Mucosa of stomach (tissue), 1 donor: ENCODE results near the gene CSMD2.

Source experiments
- H3K27me3 ChIP-seq: one replicate; pipeline ENCODE4 v1.7.0; 2013; ENCODE audit warnings: mild to moderate bottlenecking, low read length; ENCODE audit not compliant: control insufficient read depth, insufficient read depth
- H3K36me3 ChIP-seq: one replicate; pipeline ENCODE4 v1.7.0; 2013; ENCODE audit warnings: low read length; ENCODE audit not compliant: control insufficient read depth, insufficient read depth
- H3K4me1 ChIP-seq: one replicate; pipeline ENCODE4 v1.7.0; 2013; ENCODE audit warnings: mild to moderate bottlenecking, low read length; ENCODE audit not compliant: control insufficient read depth, insufficient read depth
- H3K4me3 ChIP-seq: one replicate; pipeline ENCODE4 v1.7.0; 2013; ENCODE audit warnings: low read length
- H3K9ac ChIP-seq: one replicate; pipeline ENCODE4 v1.7.0; 2013; ENCODE audit warnings: mild to moderate bottlenecking, low read length, moderate library complexity
- H3K9me3 ChIP-seq: one replicate; pipeline ENCODE4 v1.7.0; 2013; ENCODE audit warnings: mild to moderate bottlenecking, low read length, moderate library complexity; ENCODE audit not compliant: control insufficient read depth
- donor health status: Pancreatic carcinoma.

Gene CSMD2

DNA sequence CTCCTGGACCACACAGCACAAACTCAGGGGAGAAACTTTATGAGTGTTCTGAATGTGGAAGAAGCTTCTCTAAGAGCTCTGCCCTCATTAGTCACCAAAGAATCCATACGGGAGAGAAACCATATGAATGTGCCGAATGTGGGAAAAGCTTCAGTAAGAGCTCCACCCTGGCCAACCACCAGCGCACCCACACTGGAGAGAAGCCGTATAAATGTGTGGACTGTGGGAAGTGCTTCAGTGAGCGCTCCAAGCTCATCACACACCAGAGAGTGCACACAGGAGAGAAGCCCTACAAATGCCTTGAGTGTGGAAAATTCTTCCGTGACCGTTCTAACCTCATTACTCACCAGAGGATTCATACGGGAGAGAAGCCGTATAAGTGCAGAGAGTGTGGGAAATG lies 670.1 kb downstream of the CSMD2 start:
- Histone ChIP-seq H3K4me1 (no peaks in the 10 kb centered on the region), H3K36me3 (peaks cover 20% of the 10 kb centered on the region), H3K9me3 (peaks cover 21% of the 10 kb centered on the region), H3K4me3 (no peak overlapping the region), H3K9ac (no peak overlapping the region), H3K27me3 (no peaks in the 10 kb centered on the region)

DNA sequence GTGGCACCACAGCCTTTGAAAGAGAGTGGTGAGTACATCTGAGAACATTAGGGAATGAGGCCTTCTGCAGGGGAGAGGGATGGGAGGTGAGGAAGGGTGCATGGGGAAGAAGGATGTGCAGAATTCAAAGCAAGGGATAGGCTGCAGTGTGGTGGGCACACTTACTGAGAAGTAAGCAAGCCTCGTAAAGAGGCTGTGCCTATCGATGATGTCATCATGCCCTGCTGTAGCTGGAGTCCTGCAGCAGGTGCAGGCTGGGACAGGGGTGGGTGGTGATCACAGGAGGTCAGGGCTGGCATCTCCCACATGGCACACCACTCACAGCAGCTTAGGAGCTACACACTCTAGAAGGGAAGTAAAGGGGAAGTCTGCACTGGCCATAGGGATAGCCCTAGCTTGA lies 676.4 kb downstream of the CSMD2 start:
- no peak overlapping the region for H3K9ac ChIP-seq
- H3K36me3 ChIP-seq, result peaks cover 15% of the 10 kb centered on the region

DNA sequence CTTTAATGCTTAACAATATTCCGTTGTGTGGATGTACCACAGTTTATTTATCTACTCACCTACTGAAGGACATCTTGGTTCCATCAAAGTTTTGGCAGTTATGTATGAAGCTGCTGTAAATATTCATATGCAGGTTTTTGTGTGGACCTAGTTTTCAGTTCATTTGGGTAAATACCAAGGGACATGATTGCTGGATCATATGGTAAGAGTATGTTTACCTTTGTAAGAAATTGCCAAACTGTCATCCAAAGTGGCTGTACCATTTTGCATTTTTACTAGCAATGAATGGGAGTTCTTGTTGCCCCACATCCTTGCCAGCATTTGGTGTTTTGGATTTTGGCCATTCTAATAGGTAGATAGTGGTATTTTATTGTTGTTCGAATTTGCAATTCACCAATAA lies 682.6 kb downstream of the CSMD2 start:
- Histone ChIP-seq H3K9me3 (no peaks in the 10 kb centered on the region), H3K4me3 (no peak overlapping the region), H3K9ac (no peak overlapping the region), H3K27me3 (no peaks in the 10 kb centered on the region), H3K4me1 (no peaks in the 10 kb centered on the region), H3K36me3 (no peaks in the 10 kb centered on the region)

More for the DNA sequence above, 676.4 kb downstream of the CSMD2 start:
- H3K27me3 ChIP-seq, result no peaks in the 10 kb centered on the region
- no peak overlapping the region for H3K4me3 ChIP-seq
- H3K4me1 ChIP-seq, result no peaks in the 10 kb centered on the region
- H3K9me3 ChIP-seq, result peaks cover 5% of the 10 kb centered on the region

DNA sequence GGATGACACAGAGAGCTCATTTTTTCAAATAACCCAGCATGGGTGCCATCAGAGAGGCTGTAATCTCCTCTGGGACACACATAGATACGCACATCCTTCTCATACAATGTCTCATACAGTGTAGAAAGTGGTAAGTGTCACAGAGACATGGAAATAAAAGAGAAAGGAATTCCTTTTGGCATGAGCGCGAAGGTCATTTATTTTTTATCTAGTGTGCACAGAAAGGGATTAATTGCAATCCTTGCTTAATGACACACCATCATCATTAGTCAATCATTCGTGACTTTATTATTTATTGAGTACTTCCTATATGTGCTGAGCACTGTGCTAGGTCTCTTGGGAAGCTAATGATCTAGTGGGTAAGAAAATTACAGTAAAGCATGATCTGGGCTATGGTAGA lies 687.6 kb downstream of the CSMD2 start:
- Histone ChIP-seq H3K36me3 (no peaks in the 10 kb centered on the region), H3K27me3 (no peaks in the 10 kb centered on the region), H3K9me3 (no peaks in the 10 kb centered on the region), H3K4me3 (no peak overlapping the region), H3K4me1 (peaks cover 5% of the 10 kb centered on the region), H3K9ac (no peak overlapping the region)

DNA sequence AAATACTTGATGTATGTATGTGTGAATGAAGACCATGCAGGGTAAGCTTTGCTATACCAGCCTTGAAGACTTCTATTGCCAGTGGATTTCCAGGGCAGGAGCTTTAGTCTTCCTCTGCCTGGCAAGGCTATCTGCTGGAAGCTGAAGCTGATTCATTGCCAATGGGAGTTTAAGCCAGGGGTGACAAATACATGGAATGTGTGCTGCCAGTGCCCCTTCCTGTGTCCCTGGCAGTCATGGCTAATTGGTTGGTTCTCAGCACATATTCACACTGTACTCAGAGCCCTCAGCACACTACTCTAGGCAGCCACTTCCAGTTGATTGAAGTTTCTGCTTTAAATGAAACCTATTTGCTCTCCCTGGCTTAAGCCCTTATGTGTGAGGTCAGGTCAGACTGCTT lies 691.1 kb downstream of the CSMD2 start:
- no peaks in the 10 kb centered on the region for H3K27me3 ChIP-seq
- H3K9me3 ChIP-seq, result no peaks in the 10 kb centered on the region
- H3K4me3 ChIP-seq, result no peak overlapping the region
- peaks cover 12% of the 10 kb centered on the region for H3K4me1 ChIP-seq
- no peaks in the 10 kb centered on the region for H3K36me3 ChIP-seq
- no peak overlapping the region for H3K9ac ChIP-seq

DNA sequence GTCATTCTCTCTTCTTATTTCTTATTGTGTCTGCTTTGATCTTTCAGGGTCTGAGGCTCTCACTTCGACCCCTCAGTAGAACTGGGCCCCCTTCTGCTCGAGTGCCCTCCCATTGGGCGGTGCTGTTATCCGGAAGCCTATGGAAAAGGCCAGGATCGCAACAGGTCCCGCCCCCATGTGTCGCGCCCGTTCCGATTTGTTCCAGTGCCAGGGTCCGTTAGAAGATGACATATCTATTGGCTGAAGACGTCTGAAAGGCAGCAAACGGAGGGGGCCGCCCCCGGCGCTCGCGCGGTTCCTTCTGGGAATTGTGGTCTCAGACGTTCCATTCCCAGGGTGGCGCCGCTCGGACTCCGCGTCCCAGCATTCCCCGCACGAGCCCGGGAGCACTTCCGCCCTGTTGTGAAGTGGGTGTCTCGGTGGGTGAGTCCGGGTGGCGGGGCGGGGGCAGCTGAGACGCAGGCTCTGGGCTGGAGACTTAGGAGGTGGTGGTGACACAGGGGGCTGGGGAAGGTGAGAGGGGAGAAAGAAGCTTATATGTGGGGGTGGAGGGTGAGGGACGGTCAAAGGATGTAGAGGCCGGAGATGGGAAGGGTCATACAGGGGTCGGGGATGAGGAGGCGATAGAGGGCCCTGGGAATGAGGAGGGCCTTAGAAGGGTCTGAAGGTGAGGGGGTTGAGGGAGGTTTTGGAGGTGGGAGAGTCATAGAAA lies 692.6 kb downstream of the CSMD2 start, which contains the start of gene ZSCAN20:
TSS of gene ZSCAN20 (plus strand) at position 377 of the 712 bp plus-strand sequence. CDS start 6,644 bp downstream, outside the sequence.
- Histone ChIP-seq H3K36me3 (no peaks in the 10 kb centered on the region), H3K9ac (peak within 1 kb of the TSS; percentile 84), H3K4me3 (peak within 1 kb of the TSS; percentile 78), H3K4me1 (peaks cover 12% of the 10 kb centered on the region), H3K27me3 (no peaks in the 10 kb centered on the region), H3K9me3 (no peaks in the 10 kb centered on the region)

DNA sequence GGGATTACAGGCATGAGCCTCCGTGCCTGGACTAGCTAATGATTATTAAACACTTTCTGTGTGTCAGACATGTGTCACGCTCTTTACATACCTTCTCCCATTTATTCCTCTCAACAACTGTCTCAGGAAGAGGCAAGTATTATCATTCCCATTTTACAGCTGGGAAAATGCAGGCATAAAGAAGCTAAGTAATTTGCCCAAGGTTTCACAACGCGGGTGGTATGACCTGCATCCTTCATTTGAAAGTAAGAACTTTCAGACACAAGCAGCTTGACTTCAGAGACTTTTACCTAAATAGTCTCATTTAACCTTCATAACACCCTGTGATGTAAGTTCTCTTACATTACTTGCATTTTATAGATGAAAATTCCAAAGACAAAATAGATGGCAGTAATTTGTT lies 693.6 kb downstream of the CSMD2 start:
- Histone ChIP-seq H3K9ac (no peak overlapping the region), H3K4me3 (no peak overlapping the region), H3K36me3 (no peaks in the 10 kb centered on the region), H3K9me3 (no peaks in the 10 kb centered on the region), H3K27me3 (no peaks in the 10 kb centered on the region), H3K4me1 (peaks cover 12% of the 10 kb centered on the region)

DNA sequence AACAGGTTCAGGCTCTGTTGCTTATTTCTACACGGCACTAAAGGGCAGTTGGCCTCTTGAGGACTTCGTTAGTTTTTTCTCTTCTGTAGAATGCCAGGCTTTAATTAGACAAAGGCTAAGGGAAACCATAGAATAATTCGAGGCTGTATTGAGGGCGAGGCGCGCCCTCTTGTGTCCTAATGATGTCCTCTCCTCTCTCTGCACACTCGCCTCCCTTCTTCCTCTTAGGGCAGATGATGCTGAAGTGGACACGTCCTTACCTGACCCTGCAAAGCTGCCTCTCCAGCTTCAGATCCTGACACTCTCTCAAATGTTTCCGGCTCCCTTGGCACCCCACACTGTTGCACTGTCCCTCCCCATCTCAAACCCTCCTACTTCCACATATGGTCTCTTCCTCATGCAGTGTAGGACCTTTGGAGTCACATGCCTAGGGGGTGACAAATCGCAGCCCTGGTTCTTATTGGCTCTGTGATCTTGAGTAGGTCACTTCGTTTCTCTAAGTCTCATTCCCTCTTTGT lies 694.5 kb downstream of the CSMD2 start:
- Histone ChIP-seq H3K9ac (no peak overlapping the region), H3K4me1 (peaks cover 12% of the 10 kb centered on the region), H3K9me3 (no peaks in the 10 kb centered on the region), H3K4me3 (no peak overlapping the region), H3K36me3 (no peaks in the 10 kb centered on the region), H3K27me3 (no peaks in the 10 kb centered on the region)

DNA sequence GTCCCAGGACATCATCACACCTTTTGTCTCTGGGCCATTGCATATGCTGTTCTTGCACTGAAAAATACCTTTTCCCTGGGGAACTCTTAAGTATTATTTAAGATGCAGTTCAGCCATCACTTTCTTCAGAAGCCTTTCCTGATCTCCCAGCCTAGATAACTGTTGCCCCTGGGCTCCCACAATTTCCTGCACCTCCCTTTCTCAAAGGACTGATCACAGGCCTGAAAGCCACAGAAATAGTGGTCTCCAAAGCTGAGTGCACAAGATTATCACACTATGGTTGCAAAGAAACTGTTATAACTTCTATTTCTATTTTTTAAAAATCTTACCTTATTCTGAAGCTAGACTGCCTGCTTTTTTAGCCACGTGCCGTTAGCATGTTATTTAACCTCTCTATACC lies 695.3 kb downstream of the CSMD2 start:
- H3K36me3 ChIP-seq, result no peaks in the 10 kb centered on the region
- peaks cover 12% of the 10 kb centered on the region for H3K4me1 ChIP-seq
- no peaks in the 10 kb centered on the region for H3K9me3 ChIP-seq
- no peak overlapping the region for H3K9ac ChIP-seq
- no peaks in the 10 kb centered on the region for H3K27me3 ChIP-seq
- H3K4me3 ChIP-seq, result no peak overlapping the region

DNA sequence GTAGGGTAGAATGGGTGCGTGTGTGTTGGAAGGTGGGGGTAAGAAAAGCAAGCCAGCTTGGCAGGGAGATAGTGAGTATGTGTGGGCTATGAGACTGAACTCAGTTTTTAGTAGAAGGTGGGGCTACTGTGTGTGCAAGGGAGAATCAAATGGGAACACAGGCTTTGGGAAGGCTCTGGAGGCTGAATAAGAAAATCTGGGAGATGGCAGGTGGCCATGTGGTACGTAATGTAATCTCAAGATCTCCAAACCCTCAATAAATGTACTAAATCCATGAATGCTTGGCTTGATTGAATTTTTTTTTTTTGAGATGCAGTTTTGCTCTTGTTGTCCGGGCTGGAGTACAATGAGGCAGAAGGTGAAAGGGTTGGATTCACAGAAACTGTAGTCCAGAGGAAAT lies 696.1 kb downstream of the CSMD2 start:
- H3K9ac ChIP-seq, result no peak overlapping the region
- H3K4me1 ChIP-seq, result peaks cover 12% of the 10 kb centered on the region
- no peaks in the 10 kb centered on the region for H3K9me3 ChIP-seq
- H3K27me3 ChIP-seq, result no peaks in the 10 kb centered on the region
- H3K4me3 ChIP-seq, result no peak overlapping the region
- H3K36me3 ChIP-seq, result no peaks in the 10 kb centered on the region

DNA sequence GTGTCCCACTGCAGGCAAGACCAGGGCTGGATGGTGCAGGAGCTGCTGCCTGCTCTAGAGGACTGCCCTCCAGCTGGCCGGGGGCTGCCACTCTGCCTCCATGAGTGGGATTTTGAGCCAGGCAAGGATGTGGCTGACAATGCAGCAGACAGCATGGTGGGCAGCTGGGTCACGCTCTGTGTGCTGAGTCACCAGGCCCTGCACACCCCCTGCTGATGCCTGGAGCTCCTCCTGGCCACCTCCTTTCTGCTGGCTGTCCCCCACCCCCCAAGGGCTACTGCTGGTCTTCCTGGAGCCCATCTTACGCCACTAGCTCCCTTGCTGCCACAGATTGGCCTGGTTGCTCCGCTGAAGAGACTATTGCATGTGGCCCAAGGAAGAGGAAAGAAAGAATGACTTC lies 696.5 kb downstream of the CSMD2 start:
- Histone ChIP-seq H3K9ac (no peak overlapping the region), H3K4me1 (peaks cover 12% of the 10 kb centered on the region), H3K27me3 (no peaks in the 10 kb centered on the region), H3K9me3 (no peaks in the 10 kb centered on the region), H3K4me3 (no peak overlapping the region), H3K36me3 (no peaks in the 10 kb centered on the region)

DNA sequence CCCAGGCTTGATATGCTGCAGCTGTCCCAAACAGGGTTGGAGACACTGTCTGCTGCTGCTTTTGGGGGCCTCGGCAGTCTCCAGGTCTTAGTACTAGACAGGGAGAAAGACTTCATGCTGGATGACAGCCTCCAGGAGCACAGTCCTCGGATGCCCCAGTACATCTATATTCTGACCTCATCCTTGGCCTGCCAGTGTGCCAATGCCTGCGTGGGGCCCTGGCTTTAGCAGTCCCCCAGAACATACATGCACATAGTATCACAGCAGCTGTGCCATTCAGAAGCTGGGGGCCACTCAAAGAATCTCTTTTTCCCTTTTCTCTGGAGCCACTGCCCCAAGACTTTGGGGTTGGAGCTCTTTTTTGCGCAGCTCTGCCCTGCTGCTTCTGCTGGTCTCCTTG lies 697.0 kb downstream of the CSMD2 start:
- Histone ChIP-seq H3K9ac (no peak overlapping the region), H3K9me3 (no peaks in the 10 kb centered on the region), H3K36me3 (no peaks in the 10 kb centered on the region), H3K4me1 (peaks cover 11% of the 10 kb centered on the region), H3K4me3 (no peak overlapping the region), H3K27me3 (no peaks in the 10 kb centered on the region)
